GM18909 (cell line): ENCODE measurements around the gene NDUFV1.
A peak's percentile ranks its signal among the peaks of the same experiment; 100 is the strongest.
"Not testable (repeated sequence)": the region's sequence is repeated elsewhere in the genome, so short reads cannot be mapped to it uniquely, and the experiment has no call there.

Experiments
- ATAC-seq: cut with Tn5 transposase; IDR thresholded peaks from one replicate; pipeline ENCODE4 v1.9.1; 2021; ENCODE audit warnings: mild to moderate bottlenecking; ENCODE audit not compliant: unreplicated experiment, poor library complexity

Gene NDUFV1

GRCh38 chr11:67606492-67607295, at the start of gene NDUFV1:
Gene NDUFV1, plus strand, starts transcription at chr11:67606936. Its CDS starts 69 bp downstream, at chr11:67607005.
- ATAC-seq: peak; percentile 94

- peak; percentile 59 for ATAC-seq
Measured at GRCh38 chr11:67558084-67558772, 48.5 kb upstream of the NDUFV1 start.

GRCh38 chr11:67561971-67562619, 44.6 kb upstream of the NDUFV1 start:
- ATAC-seq: peak; percentile 69

GRCh38 chr11:67562963-67563704, 43.6 kb upstream of the NDUFV1 start:
- ATAC-seq: no peak

GRCh38 chr11:67563705-67564114, 43.0 kb upstream of the NDUFV1 start:
- not testable (repeated sequence) for ATAC-seq

- ATAC-seq: no peak
Measured at GRCh38 chr11:67564230-67564629, 42.5 kb upstream of the NDUFV1 start.

- no peak for ATAC-seq
Measured at GRCh38 chr11:67571443-67571842, 35.3 kb upstream of the NDUFV1 start.

- ATAC-seq: no peak
Measured at GRCh38 chr11:67572305-67572704, 34.4 kb upstream of the NDUFV1 start.

GRCh38 chr11:67572747-67573419, 33.9 kb upstream of the NDUFV1 start:
- ATAC-seq: no peak

- no peak for ATAC-seq
Measured at GRCh38 chr11:67574938-67575337, 31.8 kb upstream of the NDUFV1 start.

GRCh38 chr11:67576735-67577475, 29.8 kb upstream of the NDUFV1 start:
- no peak for ATAC-seq

- no peak for ATAC-seq
Measured at GRCh38 chr11:67577951-67578350, 28.8 kb upstream of the NDUFV1 start.

GRCh38 chr11:67581469-67581868, 25.3 kb upstream of the NDUFV1 start:
- no peak for ATAC-seq

- no peak for ATAC-seq
Measured at GRCh38 chr11:67582011-67582410, 24.7 kb upstream of the NDUFV1 start.

- peak; percentile 64 for ATAC-seq
Measured at GRCh38 chr11:67583247-67584204, 23.2 kb upstream of the NDUFV1 start, which contains the start of gene GSTP1. Gene GSTP1, plus strand, starts transcription at chr11:67583812. Its CDS starts 32 bp downstream, at chr11:67583844.

- ATAC-seq: peak; percentile 1
Measured at GRCh38 chr11:67584205-67584880, 22.4 kb upstream of the NDUFV1 start.
